ENCODE data around the gene RDH14. TPM values are rescaled to one million over a fixed set of nuclear protein-coding genes. Genes with fewer than 3 reads are reported as not detected.

RDH14 gene
- total RNA-seq, 1 donor from 2014 or later = 33.5 TPM

- TF ChIP-seq CTCF (IDR thresholded peaks at IDR 0.05) (no peak), EZH2 (IDR thresholded peaks at IDR 0.05) (no peak), EZH2phosphoT487 (IDR thresholded peaks at IDR 0.05) (no peak)
- H3K27ac ChIP-seq = no peak overlapping the region
- no peaks in the 10 kb centered on the region for H3K79me2 ChIP-seq (ENCODE audit: low read depth)
- no peaks in the 10 kb centered on the region for H3F3A ChIP-seq (ENCODE audit: low read depth)
- H3K4me1 ChIP-seq = no peaks in the 10 kb centered on the region
- no peak overlapping the region for H2AFZ ChIP-seq (replicated peaks)
- Mint-ChIP-seq H3K36me3 (no peaks in the 10 kb centered on the region), H3K9me3 (no peaks in the 10 kb centered on the region), H3K27ac (no peak overlapping the region), H3K27me3 (ENCODE audit: insufficient read depth, low read depth) (no peaks in the 10 kb centered on the region), H3K4me3 (no peak overlapping the region), H3K4me1 (no peaks in the 10 kb centered on the region)
- no peaks in the 10 kb centered on the region for H3K27me3 ChIP-seq
- no peaks in the 10 kb centered on the region for H3K36me3 ChIP-seq
- no peaks in the 10 kb centered on the region for H3K9me3 ChIP-seq (ENCODE audit: low read depth)
- H3K4me2 ChIP-seq = no peak overlapping the region
- H4K20me1 ChIP-seq (ENCODE audit: low read depth) = no peaks in the 10 kb centered on the region
- no peak overlapping the region for H3K9ac ChIP-seq
- H3K4me3 ChIP-seq = no peak overlapping the region
- DNase-seq (ENCODE audit: low spot score) = no peak
Measured at GRCh38 chr2:18536697-18537096, 23.8 kb downstream of the RDH14 start.

DNA sequence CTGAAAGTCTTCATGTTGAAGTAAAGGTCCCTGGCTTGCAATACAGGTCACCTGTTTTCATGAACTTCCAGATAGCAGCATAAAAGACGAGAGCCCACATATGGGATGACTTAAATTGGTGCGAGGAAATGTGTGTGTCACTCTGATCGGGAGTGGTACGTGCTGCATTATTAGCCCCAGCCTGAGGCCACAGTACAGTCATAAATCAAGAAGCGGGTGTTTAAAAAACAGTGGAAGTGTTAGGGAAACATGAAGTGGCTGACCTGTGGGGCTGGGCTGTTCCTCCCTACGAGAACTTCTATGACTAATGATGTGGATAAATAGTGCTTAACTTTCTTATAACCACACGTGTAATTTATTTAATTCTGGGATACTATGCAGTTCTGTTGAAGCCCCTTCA is 24.4 kb downstream of the RDH14 start:
- Mint-ChIP-seq H3K9me3 (no peaks in the 10 kb centered on the region), H3K4me3 (no peak overlapping the region), H3K27ac (no peak overlapping the region), H3K4me1 (no peaks in the 10 kb centered on the region), H3K27me3 (ENCODE audit: insufficient read depth, low read depth) (no peaks in the 10 kb centered on the region), H3K36me3 (no peaks in the 10 kb centered on the region)
- Histone ChIP-seq H2AFZ (replicated peaks) (no peak overlapping the region), H3K9ac (no peak overlapping the region), H3K4me2 (no peak overlapping the region), H3K4me1 (no peaks in the 10 kb centered on the region), H3K4me3 (no peak overlapping the region), H3K9me3 (ENCODE audit: low read depth) (no peaks in the 10 kb centered on the region), H3K79me2 (ENCODE audit: low read depth) (no peaks in the 10 kb centered on the region), H4K20me1 (ENCODE audit: low read depth) (no peaks in the 10 kb centered on the region), H3F3A (ENCODE audit: low read depth) (no peaks in the 10 kb centered on the region), H3K27me3 (no peaks in the 10 kb centered on the region), H3K27ac (no peak overlapping the region), H3K36me3 (no peaks in the 10 kb centered on the region)
- DNase-seq (ENCODE audit: low spot score) = no peak
- TF ChIP-seq EZH2phosphoT487 (IDR thresholded peaks at IDR 0.05) (no peak), CTCF (IDR thresholded peaks at IDR 0.05) (no peak), EZH2 (IDR thresholded peaks at IDR 0.05) (no peak)

DNA sequence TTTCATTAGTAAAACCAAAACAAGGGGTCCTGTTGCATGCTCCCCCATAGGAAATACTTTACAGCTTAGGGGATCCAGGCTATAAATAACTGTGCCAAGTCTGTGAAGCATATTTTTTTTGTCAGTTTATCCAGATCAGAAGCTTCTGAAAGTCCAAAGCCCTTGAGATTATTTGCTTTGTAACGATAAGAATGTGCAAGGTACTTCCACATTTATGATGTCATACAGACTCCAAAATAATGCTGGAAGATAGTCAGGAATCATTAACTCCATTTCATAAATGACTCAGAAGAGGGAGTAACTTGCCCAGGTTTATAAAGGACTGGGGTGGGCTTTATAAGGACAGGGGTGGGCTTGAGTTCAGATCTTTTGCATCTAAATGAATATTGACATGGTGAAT is 29.3 kb downstream of the RDH14 start:
- H3K27ac Mint-ChIP-seq = no peak overlapping the region
- TF ChIP-seq CTCF (IDR thresholded peaks at IDR 0.05) (no peak), EZH2 (IDR thresholded peaks at IDR 0.05) (no peak), EZH2phosphoT487 (IDR thresholded peaks at IDR 0.05) (no peak)
- H3K4me1 Mint-ChIP-seq = peaks cover 5% of the 10 kb centered on the region
- no peaks in the 10 kb centered on the region for H3K36me3 ChIP-seq
- H3K27ac ChIP-seq = no peak overlapping the region
- H3K27me3 Mint-ChIP-seq (ENCODE audit: insufficient read depth, low read depth) = no peaks in the 10 kb centered on the region
- H3K4me3 Mint-ChIP-seq = no peak overlapping the region
- H2AFZ ChIP-seq (replicated peaks) = no peak overlapping the region
- H3K27me3 ChIP-seq = no peaks in the 10 kb centered on the region
- H3F3A ChIP-seq (ENCODE audit: low read depth) = no peaks in the 10 kb centered on the region
- no peaks in the 10 kb centered on the region for H3K9me3 Mint-ChIP-seq
- no peak overlapping the region for H3K4me3 ChIP-seq
- H3K79me2 ChIP-seq (ENCODE audit: low read depth) = no peaks in the 10 kb centered on the region
- no peaks in the 10 kb centered on the region for H3K4me1 ChIP-seq
- no peak for DNase-seq (ENCODE audit: low spot score)
- H3K9me3 ChIP-seq (ENCODE audit: low read depth) = no peaks in the 10 kb centered on the region
- no peak overlapping the region for H3K4me2 ChIP-seq
- H3K36me3 Mint-ChIP-seq = no peaks in the 10 kb centered on the region
- H3K9ac ChIP-seq = no peak overlapping the region
- H4K20me1 ChIP-seq (ENCODE audit: low read depth) = no peaks in the 10 kb centered on the region

Data from neural progenitor cell (in vitro differentiated cells).